Right ventricle myocardium superior (tissue), 1 donor: ENCODE measurements around the gene ATF6. TPM values are rescaled to one million over a fixed set of nuclear protein-coding genes. Genes with fewer than 3 reads are reported as not detected.
A peak's percentile ranks its signal among the peaks of the same experiment; 100 is the strongest.
"Not testable (repeated sequence)": the region's sequence is repeated elsewhere in the genome, so short reads cannot be mapped to it uniquely, and the experiment has no call there.

ENCODE experiments used
- ATAC-seq: fragments of 200-7000 bp; cut with Tn5 transposase; one replicate; pipeline ENCODE4 v1.9.1; 2020; ENCODE audit warnings: mild to moderate bottlenecking; ENCODE audit not compliant: poor library complexity
- DNase-seq: peaks from one replicate; pipeline ENCODE4 v3.0.0-alpha.2; 2020
- intact Hi-C: fragments of 100-400 bp; cut with DNase I; formaldehyde crosslinking; loops from one replicate; pipeline ENCODE4 v1.11.2; 2022
- total RNA-seq: library from RNA; stranded (reverse); fragmentation: NEBNext Ultra II Directional; extraction: Animal tissue kit (Norgen Biotek cat#: 25700); gene quantifications from one replicate; pipeline ENCODE4 v1.2.1, GENCODE V29; 2021
- donor health status: DM: no; HTN: yes; CAD: no; lungs with severe emphysema.

Gene ATF6
- total RNA-seq, 1 donor from 2014 or later, result 12.2 TPM

DNA sequence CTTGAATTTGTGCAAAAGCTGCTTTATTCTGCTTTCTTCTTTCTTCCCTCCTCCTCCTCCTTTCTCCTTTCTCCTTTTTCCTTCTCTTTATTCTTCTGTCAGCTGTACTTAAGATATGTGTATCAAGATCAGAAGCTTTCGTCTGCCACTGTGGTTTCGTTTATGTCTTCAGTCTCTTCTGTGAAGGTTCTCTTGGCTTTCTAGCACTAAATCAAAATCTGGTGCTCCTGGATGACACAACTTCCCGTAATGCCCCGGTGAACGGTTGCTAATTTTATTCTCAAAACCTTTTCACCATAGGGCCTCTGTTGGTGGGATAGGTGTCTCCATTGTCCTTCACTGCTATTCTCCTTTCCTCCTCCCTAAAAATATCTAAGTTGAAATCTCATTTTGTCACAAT lies 5.0 kb downstream of the ATF6 start:
- DNase-seq, result no peak
- no peak for ATAC-seq
- intact Hi-C loops, result no loop called here

DNA sequence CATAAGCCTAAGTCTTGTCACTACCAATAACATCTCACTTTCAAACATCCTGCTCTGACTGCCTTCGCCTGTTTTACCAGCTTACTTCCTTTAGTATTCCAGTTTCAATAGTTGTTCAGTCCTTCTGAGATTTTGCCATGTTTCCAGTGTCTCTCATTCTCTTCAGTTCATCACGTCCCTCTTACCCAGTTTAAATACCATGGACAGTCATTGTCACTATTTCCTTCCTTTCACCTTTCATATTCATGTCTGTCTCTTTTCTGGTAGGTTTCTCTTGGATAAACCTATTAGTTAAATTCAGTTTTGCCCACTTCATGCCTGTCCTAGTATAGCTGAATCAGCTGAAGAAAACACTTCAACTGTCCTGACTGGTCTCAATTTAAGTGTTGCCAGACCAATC lies 5.9 kb downstream of the ATF6 start:
- intact Hi-C loops, result no loop called here
- ATAC-seq, result peak; percentile 17

DNA sequence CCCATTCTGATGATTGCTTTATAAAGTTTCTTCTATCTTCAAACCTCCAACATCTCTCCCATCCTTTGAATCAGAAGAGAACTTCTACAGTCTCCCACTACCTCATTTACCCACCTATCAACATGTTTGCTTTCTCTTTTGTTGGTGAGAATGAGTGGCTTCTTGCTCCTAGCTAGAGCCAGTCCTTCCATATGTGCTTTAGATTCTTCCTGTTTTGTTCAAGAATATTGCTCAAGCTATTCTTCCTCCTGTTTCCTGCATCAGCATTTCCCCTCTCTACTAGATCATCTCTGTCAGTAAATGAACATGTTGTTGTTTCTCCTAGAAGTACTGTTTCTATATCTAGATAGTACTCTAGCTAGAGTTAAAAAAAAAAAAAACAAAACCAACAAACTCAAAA lies 6.3 kb downstream of the ATF6 start:
- no peak for DNase-seq
- peak; percentile 53 for ATAC-seq
- intact Hi-C loops, result no loop called here

More for the DNA sequence above, 5.9 kb downstream of the ATF6 start:
- DNase-seq, result no peak

DNA sequence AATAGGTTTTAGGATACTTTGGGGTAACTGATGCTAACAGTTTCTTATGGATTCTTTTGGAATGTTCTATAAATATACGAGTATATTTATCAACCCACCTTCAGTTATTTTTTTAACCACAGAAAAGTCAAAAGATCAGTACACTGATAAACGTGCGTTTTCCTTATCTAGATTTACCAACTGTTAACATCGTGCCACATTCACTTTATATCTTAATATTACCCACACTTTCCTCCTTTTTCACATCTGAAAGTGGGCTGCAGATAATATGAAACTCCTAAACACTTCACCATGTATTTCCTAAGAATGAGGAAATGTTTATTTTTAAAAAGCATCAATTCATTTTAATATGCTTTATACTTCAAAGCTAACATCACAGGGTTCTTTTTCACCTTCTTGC lies 7.7 kb downstream of the ATF6 start:
- DNase-seq, result no peak
- ATAC-seq, result no peak
- intact Hi-C loops, result no loop called here

DNA sequence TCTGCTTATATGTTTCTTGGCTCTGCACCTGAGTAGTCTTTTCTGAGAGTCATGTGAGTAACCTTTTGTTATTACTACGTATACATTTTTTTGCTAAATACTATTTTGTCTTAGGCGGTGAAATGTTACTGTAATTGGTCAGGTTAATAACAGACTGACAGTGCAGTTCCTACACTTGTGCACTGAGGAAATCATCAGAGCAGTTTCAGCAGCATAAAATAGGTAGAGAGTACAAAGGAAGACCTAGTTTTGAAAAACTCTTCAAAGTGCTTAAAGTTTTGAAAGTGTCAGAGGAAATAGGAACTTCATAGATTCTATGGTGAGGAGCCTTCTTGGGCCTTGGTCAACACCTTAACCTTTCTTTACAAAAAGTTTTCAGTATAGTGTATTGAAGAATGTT lies 11.1 kb downstream of the ATF6 start:
- intact Hi-C loops, result no loop called here

DNA sequence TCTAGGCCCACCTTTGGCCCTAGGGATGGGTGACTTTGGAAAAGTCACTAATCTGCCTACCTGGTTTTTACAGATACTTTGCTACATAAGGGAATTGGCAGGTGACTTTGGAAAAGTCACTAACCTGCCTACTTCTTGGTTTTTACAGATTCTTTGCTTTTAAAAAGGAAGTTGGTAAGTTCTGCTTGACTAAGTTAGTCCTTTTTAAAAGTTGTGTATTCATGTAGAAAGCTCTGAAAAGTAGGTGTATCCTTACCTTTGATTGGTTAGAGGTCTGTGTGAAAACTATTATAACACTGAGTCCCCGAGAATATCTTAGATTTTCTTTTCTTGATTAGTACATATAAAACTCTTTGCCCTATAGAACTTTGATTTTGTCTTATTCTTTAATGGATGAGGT lies 12.4 kb downstream of the ATF6 start:
- intact Hi-C loops, result no loop called here
- no peak for ATAC-seq
- no peak for DNase-seq

More for the DNA sequence above, 11.1 kb downstream of the ATF6 start:
- DNase-seq (no peak), ATAC-seq (no peak)

DNA sequence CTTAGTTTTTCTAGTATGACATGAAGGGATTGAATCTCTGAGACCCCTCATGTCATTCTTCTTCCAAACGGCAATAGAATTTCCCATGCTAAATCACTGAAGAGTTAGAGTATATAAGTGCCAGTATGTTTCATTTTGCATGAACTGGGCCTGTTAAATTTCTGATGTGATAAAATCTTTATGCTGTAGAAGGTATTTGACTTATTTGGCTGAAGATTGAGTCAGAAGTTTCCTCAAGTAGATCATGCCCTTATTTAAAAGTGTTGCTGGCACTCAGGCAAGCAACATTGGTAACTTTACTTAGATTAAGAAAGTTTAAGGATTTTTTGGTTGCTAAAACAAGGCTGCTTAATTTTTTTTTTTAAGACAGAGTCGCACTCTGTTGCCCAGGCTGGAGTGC lies 13.3 kb downstream of the ATF6 start:
- intact Hi-C loops, result no loop called here
- DNase-seq, result no peak
- ATAC-seq, result no peak

DNA sequence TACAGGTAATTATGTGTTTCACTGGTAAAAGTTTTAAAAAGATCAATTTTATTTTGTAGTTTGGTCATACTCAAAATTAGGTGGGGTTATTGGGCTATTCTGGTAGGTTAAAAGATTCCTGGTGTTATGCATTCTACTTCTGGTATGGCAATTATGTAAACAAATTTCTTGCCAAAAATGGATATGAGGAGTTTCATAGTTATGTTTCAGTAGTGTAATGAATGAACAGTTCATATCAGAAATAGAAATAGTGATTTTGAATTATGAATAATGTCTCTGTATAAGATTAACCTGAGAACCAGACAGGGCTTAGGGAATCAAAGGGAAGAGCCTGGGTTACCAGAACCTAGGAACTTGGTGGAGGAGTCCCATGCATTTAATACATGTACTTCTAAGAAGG lies 15.9 kb downstream of the ATF6 start:
- intact Hi-C loops, result no loop called here
- DNase-seq (no peak), ATAC-seq (no peak)

DNA sequence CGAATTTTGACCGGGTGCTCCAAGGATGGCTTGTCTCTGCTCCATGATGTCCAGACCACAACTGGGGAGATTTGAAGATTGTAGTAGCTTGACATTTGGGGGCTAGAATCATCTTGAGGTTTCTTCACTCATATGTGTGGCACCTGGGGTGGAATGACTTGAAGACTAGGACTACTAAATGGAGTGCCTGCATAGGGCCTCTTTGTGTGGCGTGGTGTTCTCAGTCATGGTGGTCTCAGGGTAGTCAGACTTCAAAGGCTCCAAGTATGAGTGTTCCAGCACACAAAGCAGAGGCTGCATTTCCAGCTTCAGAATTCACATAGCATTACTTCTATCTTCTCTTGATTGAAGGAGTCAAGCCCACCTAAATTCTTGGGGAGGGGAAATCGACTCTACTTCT lies 16.8 kb downstream of the ATF6 start:
- intact Hi-C loops, result no loop called here

DNA sequence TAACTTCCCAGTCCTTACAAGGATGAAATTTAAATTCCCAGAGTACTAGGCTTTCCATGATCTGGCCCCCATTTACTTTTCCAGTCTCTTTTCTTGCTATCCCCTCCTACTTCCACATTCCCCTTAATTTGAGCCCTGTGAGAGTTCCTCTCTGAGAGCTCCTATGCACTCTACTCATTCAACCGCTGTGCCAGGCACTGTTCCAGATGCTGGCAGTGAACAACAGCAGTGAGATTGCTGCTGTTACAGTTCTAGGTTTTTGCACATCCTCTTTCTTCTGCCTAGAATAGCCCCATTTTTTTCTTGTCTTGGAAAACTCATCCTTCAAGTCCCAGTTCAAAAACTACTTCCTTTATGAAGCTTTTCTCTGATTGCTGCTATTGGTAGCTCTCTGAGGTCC lies 18.8 kb downstream of the ATF6 start:
- DNase-seq (peak; percentile 57), ATAC-seq (peak; percentile 61)
- intact Hi-C loops, result no loop called here

More for the DNA sequence above, 16.8 kb downstream of the ATF6 start:
- no peak for DNase-seq
- ATAC-seq, result no peak

DNA sequence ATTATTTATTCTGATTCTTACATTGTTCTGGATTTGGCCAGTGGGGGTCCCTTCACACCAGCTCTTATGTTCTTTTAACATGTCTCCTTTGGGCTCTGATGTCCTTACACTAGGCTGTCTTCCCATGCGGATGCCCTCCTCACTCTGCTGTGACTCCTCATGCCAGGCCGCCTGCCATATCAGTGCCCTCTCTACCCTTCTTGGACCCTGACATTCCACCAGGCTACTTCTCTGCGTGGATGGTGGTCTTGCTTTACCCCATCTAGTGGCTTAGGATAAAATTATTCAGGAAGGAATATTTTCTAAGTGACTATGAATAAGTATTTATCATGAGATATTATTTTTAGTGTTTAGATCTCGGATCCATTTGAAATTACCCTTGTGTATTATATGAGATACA lies 21.2 kb downstream of the ATF6 start:
- DNase-seq (no peak), ATAC-seq (no peak)
- intact Hi-C loops, result no loop called here

DNA sequence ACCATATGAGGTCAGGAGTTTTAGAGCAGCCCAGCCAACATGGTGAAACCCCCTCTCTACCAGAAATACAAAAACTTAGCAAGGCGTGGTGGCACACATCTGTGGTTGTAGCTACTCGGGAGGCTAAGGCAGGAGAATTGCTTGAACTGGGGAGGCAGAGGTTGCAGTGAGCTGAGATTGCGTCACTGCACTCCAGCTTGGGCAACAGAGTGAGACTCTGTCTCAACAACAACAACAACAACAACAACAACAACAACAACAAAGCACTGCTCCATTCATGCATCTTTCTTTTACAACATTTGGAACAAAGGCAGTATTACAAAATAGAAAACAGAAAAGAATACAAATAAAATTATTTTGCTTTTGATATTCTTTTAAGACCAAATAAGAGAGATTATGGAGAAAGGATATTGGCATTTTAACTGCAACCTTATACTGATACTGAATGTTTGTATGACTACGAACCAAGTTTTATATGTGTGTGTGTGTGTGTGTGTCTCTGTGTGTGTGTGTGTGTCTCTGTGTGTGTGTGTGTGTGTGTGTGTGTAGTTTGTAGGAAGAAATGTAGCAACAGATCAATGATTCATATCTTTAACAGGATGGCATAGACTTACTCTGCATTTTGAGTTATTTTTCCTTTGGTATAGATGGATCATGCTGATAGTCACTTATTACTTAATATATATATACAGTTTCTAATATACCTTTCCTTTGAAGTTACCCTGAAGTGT lies 24.6 kb downstream of the ATF6 start:
- DNase-seq (peak; percentile 33), ATAC-seq (no peak)
- intact Hi-C loops, result no loop called here

DNA sequence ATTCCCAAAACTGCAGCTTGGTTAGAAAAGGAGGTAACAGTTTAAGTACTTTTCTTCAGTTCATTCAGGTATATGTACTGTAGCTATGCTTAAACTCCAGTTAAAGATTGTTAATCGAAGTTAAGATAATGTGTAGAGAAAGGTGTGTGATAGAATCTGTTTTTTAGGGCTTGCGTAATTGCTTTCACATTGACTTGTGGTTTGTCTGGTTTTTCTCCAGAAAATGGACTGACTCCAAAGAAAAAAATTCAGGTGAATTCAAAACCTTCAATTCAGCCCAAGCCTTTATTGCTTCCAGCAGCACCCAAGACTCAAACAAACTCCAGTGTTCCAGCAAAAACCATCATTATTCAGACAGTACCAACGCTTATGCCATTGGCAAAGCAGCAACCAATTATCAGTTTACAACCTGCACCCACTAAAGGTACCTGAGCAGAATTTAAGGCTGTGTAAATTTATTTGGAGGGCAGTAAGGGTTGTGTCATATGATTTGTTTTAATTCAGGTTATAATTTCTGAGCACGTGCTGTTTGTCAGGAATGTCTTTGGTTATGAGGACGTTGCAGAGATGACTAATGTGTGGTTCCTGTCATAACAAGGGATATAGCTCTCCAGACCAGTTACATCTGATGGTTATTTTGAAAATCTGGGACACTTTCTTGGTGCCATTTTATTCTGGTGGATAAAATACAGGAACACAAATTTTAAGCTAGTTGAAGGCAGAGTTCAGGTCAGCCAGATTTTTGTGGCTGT lies 26.0 kb downstream of the ATF6 start:
- intact Hi-C loops, result loop anchor here (2.0 kb wide), 1 partner anchor 245 kb away; no protein-coding TSS in a partner anchor
- no peak for ATAC-seq
- DNase-seq, result no peak

DNA sequence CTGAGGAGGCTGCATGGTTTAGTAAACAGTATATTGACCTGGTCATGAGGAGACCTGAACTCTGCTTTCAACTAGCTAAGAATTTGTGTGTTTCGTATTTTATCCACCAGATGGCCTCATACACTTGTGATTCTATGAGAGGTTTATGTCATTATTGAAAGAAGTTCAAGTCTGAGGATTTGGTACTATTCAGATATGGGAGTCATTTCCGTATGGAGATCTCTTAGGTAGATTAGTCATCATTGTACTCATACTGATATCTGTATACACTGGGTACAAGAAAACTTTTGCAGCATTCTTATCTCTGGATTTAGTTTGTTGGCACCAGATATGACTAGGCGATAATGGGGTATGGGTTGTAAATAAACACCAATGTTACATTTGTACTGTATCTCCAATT lies 26.6 kb downstream of the ATF6 start:
- DNase-seq, result no peak
- intact Hi-C loops, result loop anchor here (2.0 kb wide), 1 partner anchor 244 kb away; no protein-coding TSS in a partner anchor
- ATAC-seq, result peak; percentile 68

DNA sequence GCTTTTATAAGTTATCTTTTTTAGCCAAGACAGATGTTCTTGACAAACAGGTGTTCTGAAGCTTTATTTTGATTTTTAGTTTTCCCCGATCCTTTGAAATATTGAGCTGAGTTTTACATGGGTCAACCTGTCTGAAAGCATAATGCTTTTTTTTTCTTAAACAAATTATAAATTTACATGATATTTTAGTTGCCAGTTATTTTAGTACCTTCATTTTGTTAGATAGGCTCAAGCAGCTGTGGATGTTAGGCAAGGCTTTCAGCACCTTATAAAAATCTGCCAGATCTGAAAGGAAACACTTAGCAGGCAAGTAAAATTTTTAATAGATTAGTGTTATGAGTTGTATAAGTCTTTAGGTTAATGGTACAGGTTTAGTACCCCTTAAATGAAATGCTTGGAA lies 33.7 kb downstream of the ATF6 start:
- intact Hi-C loops, result no loop called here
- DNase-seq (no peak), ATAC-seq (no peak)

DNA sequence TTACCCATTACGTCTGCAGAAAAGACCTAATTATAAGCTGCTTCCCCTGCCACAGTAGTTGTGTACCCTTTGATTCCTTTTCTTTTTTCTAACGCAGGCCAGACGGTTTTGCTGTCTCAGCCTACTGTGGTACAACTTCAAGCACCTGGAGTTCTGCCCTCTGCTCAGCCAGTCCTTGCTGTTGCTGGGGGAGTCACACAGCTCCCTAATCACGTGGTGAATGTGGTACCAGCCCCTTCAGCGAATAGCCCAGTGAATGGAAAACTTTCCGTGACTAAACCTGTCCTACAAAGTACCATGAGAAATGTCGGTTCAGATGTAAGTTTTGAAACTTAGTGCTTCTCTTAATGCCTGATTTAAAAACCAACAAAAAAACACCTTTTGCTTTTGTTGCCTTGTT lies 35.8 kb downstream of the ATF6 start:
- DNase-seq, result no peak
- no peak for ATAC-seq
- intact Hi-C loops, result no loop called here

DNA sequence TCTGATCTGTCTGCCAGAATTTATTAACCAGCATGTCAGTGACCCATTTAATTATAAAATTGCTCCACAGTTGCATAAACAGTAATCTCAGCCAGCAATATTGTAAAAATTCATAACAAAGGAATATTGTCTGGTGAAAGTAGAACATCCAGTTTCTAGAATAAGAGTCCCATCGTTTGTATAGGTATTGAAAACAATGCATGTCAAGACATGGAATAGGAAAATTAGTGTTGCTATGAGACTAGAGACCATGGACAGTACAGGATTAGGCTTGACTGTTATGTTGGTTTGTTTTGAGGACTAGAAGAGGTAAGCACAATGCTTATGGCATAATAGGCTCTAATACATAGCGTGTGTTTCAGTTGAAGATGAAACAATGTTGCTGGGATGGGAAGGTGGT lies 37.1 kb downstream of the ATF6 start:
- no peak for DNase-seq

DNA sequence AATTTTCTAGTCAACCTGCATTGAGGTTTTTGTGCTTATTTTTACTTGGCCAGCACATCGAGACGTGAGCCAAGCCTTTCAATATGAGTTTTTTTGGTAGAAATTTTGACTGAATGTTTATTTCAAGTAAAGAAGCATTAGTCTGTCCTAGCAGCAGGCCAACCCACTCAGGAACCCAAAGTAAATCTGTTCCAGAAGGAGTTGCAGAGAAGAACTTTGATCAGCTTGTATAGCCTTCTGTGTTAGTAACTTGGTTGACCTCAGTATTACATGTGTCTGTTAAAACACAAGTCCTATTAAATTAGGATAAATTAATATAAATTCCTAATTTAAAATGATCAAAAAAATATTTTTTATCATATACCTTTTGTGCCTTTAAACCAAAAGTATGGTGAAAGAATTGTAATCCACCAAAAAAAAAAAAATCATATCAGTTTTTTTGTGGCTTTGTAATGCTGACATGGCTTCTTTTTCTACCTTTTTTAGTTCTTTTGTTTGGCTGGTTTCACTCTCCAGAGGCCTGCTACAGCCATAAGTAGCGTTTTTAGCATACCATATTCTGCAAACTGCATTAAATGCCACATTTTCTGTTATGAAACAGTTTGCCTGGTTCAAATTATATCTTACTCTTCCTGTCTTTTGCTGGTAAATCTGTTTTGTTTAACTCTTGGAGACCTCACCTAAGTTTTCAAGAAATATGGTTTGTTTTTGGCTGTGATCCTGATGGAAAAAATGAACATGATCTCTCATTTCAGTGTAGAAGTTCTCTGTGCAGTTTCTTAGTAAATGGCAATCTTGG lies 39.5 kb downstream of the ATF6 start:
- DNase-seq, result no peak
- intact Hi-C loops, result no loop called here
- no peak for ATAC-seq

More for the DNA sequence above, 37.1 kb downstream of the ATF6 start:
- intact Hi-C loops, result no loop called here
- ATAC-seq, result no peak

DNA sequence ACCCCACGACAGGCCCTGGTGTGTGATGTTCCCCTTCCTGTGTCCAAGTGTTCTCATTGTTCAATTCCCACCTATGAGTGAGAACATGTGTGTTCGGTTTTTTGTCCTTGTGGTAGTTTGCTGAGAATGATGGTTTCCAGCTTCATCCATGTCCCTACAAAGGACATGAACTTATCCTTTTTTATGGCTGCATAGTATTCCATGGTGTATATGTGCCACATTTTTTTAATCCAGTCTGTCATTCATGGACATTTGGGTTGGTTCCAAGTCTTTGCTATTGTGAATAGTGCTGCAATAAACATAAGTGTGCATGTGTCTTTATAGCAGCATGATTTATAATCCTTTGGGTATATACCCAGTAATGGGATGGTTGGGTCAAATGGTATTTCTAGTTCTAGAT lies 43.1 kb downstream of the ATF6 start:
- ATAC-seq, intact Hi-C loops, DNase-seq: not testable (repeated sequence)
